Measurements from ENCODE around the gene DLX4.

DLX4 gene

GRCh38 chr17:49966767-49967166 lies 2.2 kb upstream of the DLX4 start:
- H3K4me3 ChIP-seq (ENCODE audit: control insufficient read depth, low read depth, low read length), result no peak overlapping the region
- no peak for TF ChIP-seq CTCF (conservative IDR thresholded peaks at IDR 0.05; ENCODE audit: control insufficient read depth, insufficient read depth, low read depth, low read length)
- DNase-seq (ENCODE audit: low read depth), result no peak

GRCh38 chr17:49967205-49967604 lies 1.8 kb upstream of the DLX4 start:
- no peak for TF ChIP-seq CTCF (conservative IDR thresholded peaks at IDR 0.05; ENCODE audit: control insufficient read depth, insufficient read depth, low read depth, low read length)
- DNase-seq (ENCODE audit: low read depth), result no peak
- no peak overlapping the region for H3K4me3 ChIP-seq (ENCODE audit: control insufficient read depth, low read depth, low read length)

GRCh38 chr17:49967621-49968404 lies 1.2 kb upstream of the DLX4 start:
- H3K4me3 ChIP-seq (ENCODE audit: control insufficient read depth, low read depth, low read length), result no peak overlapping the region
- DNase-seq (ENCODE audit: low read depth), result no peak
- no peak for TF ChIP-seq CTCF (conservative IDR thresholded peaks at IDR 0.05; ENCODE audit: control insufficient read depth, insufficient read depth, low read depth, low read length)

- peak overlapping the region; percentile 23 for H3K4me3 ChIP-seq (ENCODE audit: control insufficient read depth, low read depth, low read length)
- peak; percentile 59 for DNase-seq (ENCODE audit: low read depth)
- TF ChIP-seq CTCF (conservative IDR thresholded peaks at IDR 0.05; ENCODE audit: control insufficient read depth, insufficient read depth, low read depth, low read length), result no peak
Observed at GRCh38 chr17:49968405-49969133, 421 bp upstream of the DLX4 start.

- no peak overlapping the region for H3K4me3 ChIP-seq (ENCODE audit: control insufficient read depth, low read depth, low read length)
Observed at GRCh38 chr17:49969795-49970389, 902 bp downstream of the DLX4 start.

GRCh38 chr17:49970498-49970897 lies 1.5 kb downstream of the DLX4 start:
- no peak for TF ChIP-seq CTCF (conservative IDR thresholded peaks at IDR 0.05; ENCODE audit: control insufficient read depth, insufficient read depth, low read depth, low read length)
- H3K4me3 ChIP-seq (ENCODE audit: control insufficient read depth, low read depth, low read length), result no peak overlapping the region
- DNase-seq (ENCODE audit: low read depth), result no peak

More at GRCh38 chr17:49969795-49970389, 902 bp downstream of the DLX4 start:
- no peak for DNase-seq (ENCODE audit: low read depth)
- TF ChIP-seq CTCF (conservative IDR thresholded peaks at IDR 0.05; ENCODE audit: control insufficient read depth, insufficient read depth, low read depth, low read length), result no peak

Data from fibroblast of mammary gland (primary cell).